ENCODE results near the gene ATF6.

ATF6 gene

GRCh38 chr1:161720956-161721737, 45.0 kb upstream of the ATF6 start, which contains the start of gene FCRLB:
FCRLB (plus strand) TSS chr1:161721544; CDS start chr1:161722673, 1,129 bp downstream.
- Histone ChIP-seq H3K36me3 (replicated peaks in 1 of 2; ENCODE audit: control insufficient read depth in 2 of 2, insufficient read depth in 2 of 2, low read length in 2 of 2) (no peaks in the 10 kb centered on the region), H3K79me1 (ENCODE audit: low read depth, low read length) (no peaks in the 10 kb centered on the region), H2BK120ac (ENCODE audit: low read depth, low read length) (no peak within 1 kb of the TSS), H2BK5ac (ENCODE audit: low read length) (no peak within 1 kb of the TSS), H3K14ac (ENCODE audit: low read length) (no peak within 1 kb of the TSS), H3K9me3 (replicated peaks in 1 of 2; ENCODE audit: control insufficient read depth in 2 of 2, insufficient read depth in 1 of 2, low read depth in 1 of 2, low read length in 2 of 2) (no peaks in the 10 kb centered on the region), H4K91ac (ENCODE audit: low read depth, low read length, poor library complexity) (no peak within 1 kb of the TSS), H3K4me1 (ENCODE audit: control insufficient read depth in 2 of 2, insufficient read depth in 1 of 2, low read depth in 1 of 2, low read length in 2 of 2) (peaks cover 3 to 4% of the 10 kb centered on the region in 2 donors), H3K27me3 (ENCODE audit: control insufficient read depth in 3 of 3, insufficient read depth in 3 of 3, low read depth in 1 of 3, low read length in 3 of 3) (peaks cover 0 to 53% (median 18%) of the 10 kb centered on the region in 3 experiments), H3K4me3 (ENCODE audit: low read length in 2 of 2) (no peak within 1 kb of the TSS), H3K4ac (ENCODE audit: low read length) (no peak within 1 kb of the TSS), H2AFZ (ENCODE audit: low read length) (no peak within 1 kb of the TSS), H3K4me2 (ENCODE audit: insufficient read depth, low read length, poor library complexity, severe bottlenecking) (no peak within 1 kb of the TSS), H3K27ac (replicated peaks; ENCODE audit: low read length) (no peak within 1 kb of the TSS), H3K18ac (ENCODE audit: low read length) (no peak within 1 kb of the TSS), H3K23ac (ENCODE audit: low read depth, low read length, poor library complexity) (peak within 1 kb of the TSS; percentile 22), H2AK5ac (ENCODE audit: low read depth, low read length) (no peak within 1 kb of the TSS), H4K8ac (ENCODE audit: low read depth, low read length) (no peak within 1 kb of the TSS), H2BK15ac (ENCODE audit: low read length) (no peak within 1 kb of the TSS), H2BK12ac (ENCODE audit: low read length) (no peak within 1 kb of the TSS), H3K9ac (ENCODE audit: low read depth, low read length, poor library complexity) (no peak within 1 kb of the TSS)
- no CpG with 5 or more reads among the region's 4 CpGs for WGBS, 2 donors (ENCODE audit: extremely low coverage in 2 of 2, insufficient read length in 2 of 2, insufficient replicate concordance in 1 of 2)
- DNase-seq (ENCODE audit: low spot score) = no peak

- no peaks in the 10 kb centered on the region for H3K9me3 ChIP-seq (replicated peaks in 1 of 2; ENCODE audit: control insufficient read depth in 2 of 2, insufficient read depth in 1 of 2, low read depth in 1 of 2, low read length in 2 of 2)
- H3K14ac ChIP-seq (ENCODE audit: low read length) = no peak overlapping the region
- H3K4me1 ChIP-seq (ENCODE audit: control insufficient read depth in 2 of 2, insufficient read depth in 1 of 2, low read depth in 1 of 2, low read length in 2 of 2) = peaks cover 3 to 4% of the 10 kb centered on the region in 2 donors
- WGBS, 2 donors (ENCODE audit: extremely low coverage in 2 of 2, insufficient read length in 2 of 2, insufficient replicate concordance in 1 of 2) = no CpG with 5 or more reads among the region's 8 CpGs
- no peaks in the 10 kb centered on the region for H3K36me3 ChIP-seq (replicated peaks in 1 of 2; ENCODE audit: control insufficient read depth in 2 of 2, insufficient read depth in 2 of 2, low read length in 2 of 2)
- H2BK12ac ChIP-seq (ENCODE audit: low read length) = no peak overlapping the region
- no peak overlapping the region for H2AK5ac ChIP-seq (ENCODE audit: low read depth, low read length)
- H3K27me3 ChIP-seq (ENCODE audit: control insufficient read depth in 3 of 3, insufficient read depth in 3 of 3, low read depth in 1 of 3, low read length in 3 of 3) = peaks cover 0 to 51% (median 18%) of the 10 kb centered on the region in 3 experiments
- H2BK5ac ChIP-seq (ENCODE audit: low read length) = no peak overlapping the region
- H2BK15ac ChIP-seq (ENCODE audit: low read length) = no peak overlapping the region
- no peak overlapping the region for H3K4me2 ChIP-seq (ENCODE audit: insufficient read depth, low read length, poor library complexity, severe bottlenecking)
- no peak overlapping the region for H2BK120ac ChIP-seq (ENCODE audit: low read depth, low read length)
- H3K79me1 ChIP-seq (ENCODE audit: low read depth, low read length) = no peaks in the 10 kb centered on the region
- H3K4ac ChIP-seq (ENCODE audit: low read length) = no peak overlapping the region
- no peak overlapping the region for H3K4me3 ChIP-seq (ENCODE audit: low read length in 2 of 2)
- DNase-seq (ENCODE audit: low spot score) = no peak
- H3K23ac ChIP-seq (ENCODE audit: low read depth, low read length, poor library complexity) = peak overlapping the region; percentile 22
- H3K27ac ChIP-seq (replicated peaks; ENCODE audit: low read length) = no peak overlapping the region
- no peak overlapping the region for H4K8ac ChIP-seq (ENCODE audit: low read depth, low read length)
- H4K91ac ChIP-seq (ENCODE audit: low read depth, low read length, poor library complexity) = no peak overlapping the region
- no peak overlapping the region for H3K9ac ChIP-seq (ENCODE audit: low read depth, low read length, poor library complexity)
- no peak overlapping the region for H2AFZ ChIP-seq (ENCODE audit: low read length)
- no peak overlapping the region for H3K18ac ChIP-seq (ENCODE audit: low read length)
Observed at GRCh38 chr1:161721738-161722343, 44.3 kb upstream of the ATF6 start.

GRCh38 chr1:161722406-161722805, 43.7 kb upstream of the ATF6 start:
- H3K4ac ChIP-seq (ENCODE audit: low read length) = no peak overlapping the region
- peaks cover 0 to 46% (median 18%) of the 10 kb centered on the region in 3 experiments for H3K27me3 ChIP-seq (ENCODE audit: control insufficient read depth in 3 of 3, insufficient read depth in 3 of 3, low read depth in 1 of 3, low read length in 3 of 3)
- no peak overlapping the region for H4K91ac ChIP-seq (ENCODE audit: low read depth, low read length, poor library complexity)
- no peak for DNase-seq (ENCODE audit: low spot score)
- H3K27ac ChIP-seq (replicated peaks; ENCODE audit: low read length) = no peak overlapping the region
- H2AK5ac ChIP-seq (ENCODE audit: low read depth, low read length) = no peak overlapping the region
- no peak overlapping the region for H3K23ac ChIP-seq (ENCODE audit: low read depth, low read length, poor library complexity)
- no peaks in the 10 kb centered on the region for H3K9me3 ChIP-seq (replicated peaks in 1 of 2; ENCODE audit: control insufficient read depth in 2 of 2, insufficient read depth in 1 of 2, low read depth in 1 of 2, low read length in 2 of 2)
- no peak overlapping the region for H2BK5ac ChIP-seq (ENCODE audit: low read length)
- WGBS, 2 donors (ENCODE audit: extremely low coverage in 2 of 2, insufficient read length in 2 of 2, insufficient replicate concordance in 1 of 2) = no CpG with 5 or more reads among the region's 1 CpG
- H3K79me1 ChIP-seq (ENCODE audit: low read depth, low read length) = no peaks in the 10 kb centered on the region
- H3K9ac ChIP-seq (ENCODE audit: low read depth, low read length, poor library complexity) = no peak overlapping the region
- H3K18ac ChIP-seq (ENCODE audit: low read length) = no peak overlapping the region
- H2AFZ ChIP-seq (ENCODE audit: low read length) = no peak overlapping the region
- no peak overlapping the region for H2BK12ac ChIP-seq (ENCODE audit: low read length)
- H2BK120ac ChIP-seq (ENCODE audit: low read depth, low read length) = no peak overlapping the region
- H2BK15ac ChIP-seq (ENCODE audit: low read length) = no peak overlapping the region
- no peak overlapping the region for H4K8ac ChIP-seq (ENCODE audit: low read depth, low read length)
- H3K4me2 ChIP-seq (ENCODE audit: insufficient read depth, low read length, poor library complexity, severe bottlenecking) = no peak overlapping the region
- no peaks in the 10 kb centered on the region for H3K36me3 ChIP-seq (replicated peaks in 1 of 2; ENCODE audit: control insufficient read depth in 2 of 2, insufficient read depth in 2 of 2, low read length in 2 of 2)
- H3K4me1 ChIP-seq (ENCODE audit: control insufficient read depth in 2 of 2, insufficient read depth in 1 of 2, low read depth in 1 of 2, low read length in 2 of 2) = peaks cover 3 to 4% of the 10 kb centered on the region in 2 donors
- no peak overlapping the region for H3K14ac ChIP-seq (ENCODE audit: low read length)
- no peak overlapping the region for H3K4me3 ChIP-seq (ENCODE audit: low read length in 2 of 2)

- no peak overlapping the region for H2BK15ac ChIP-seq (ENCODE audit: low read length)
- H4K91ac ChIP-seq (ENCODE audit: low read depth, low read length, poor library complexity) = no peak overlapping the region
- H2AK5ac ChIP-seq (ENCODE audit: low read depth, low read length) = no peak overlapping the region
- H2BK120ac ChIP-seq (ENCODE audit: low read depth, low read length) = no peak overlapping the region
- H3K27me3 ChIP-seq (ENCODE audit: control insufficient read depth in 3 of 3, insufficient read depth in 3 of 3, low read depth in 1 of 3, low read length in 3 of 3) = peaks cover 0 to 46% (median 18%) of the 10 kb centered on the region in 3 experiments
- no CpG with 5 or more reads among the region's 8 CpGs for WGBS, 2 donors (ENCODE audit: extremely low coverage in 2 of 2, insufficient read length in 2 of 2, insufficient replicate concordance in 1 of 2)
- H3K36me3 ChIP-seq (replicated peaks in 1 of 2; ENCODE audit: control insufficient read depth in 2 of 2, insufficient read depth in 2 of 2, low read length in 2 of 2) = no peaks in the 10 kb centered on the region
- no peak overlapping the region for H3K27ac ChIP-seq (replicated peaks; ENCODE audit: low read length)
- H2AFZ ChIP-seq (ENCODE audit: low read length) = no peak overlapping the region
- H3K9ac ChIP-seq (ENCODE audit: low read depth, low read length, poor library complexity) = no peak overlapping the region
- no peak overlapping the region for H3K23ac ChIP-seq (ENCODE audit: low read depth, low read length, poor library complexity)
- no peak overlapping the region for H4K8ac ChIP-seq (ENCODE audit: low read depth, low read length)
- no peaks in the 10 kb centered on the region for H3K9me3 ChIP-seq (replicated peaks in 1 of 2; ENCODE audit: control insufficient read depth in 2 of 2, insufficient read depth in 1 of 2, low read depth in 1 of 2, low read length in 2 of 2)
- H3K14ac ChIP-seq (ENCODE audit: low read length) = no peak overlapping the region
- no peak overlapping the region for H3K18ac ChIP-seq (ENCODE audit: low read length)
- H3K4ac ChIP-seq (ENCODE audit: low read length) = no peak overlapping the region
- H3K4me3 ChIP-seq (ENCODE audit: low read length in 2 of 2) = peak overlapping the region in 1 of 2 donors; percentile 2
- H3K79me1 ChIP-seq (ENCODE audit: low read depth, low read length) = no peaks in the 10 kb centered on the region
- no peak overlapping the region for H3K4me2 ChIP-seq (ENCODE audit: insufficient read depth, low read length, poor library complexity, severe bottlenecking)
- peaks cover 3 to 4% of the 10 kb centered on the region in 2 donors for H3K4me1 ChIP-seq (ENCODE audit: control insufficient read depth in 2 of 2, insufficient read depth in 1 of 2, low read depth in 1 of 2, low read length in 2 of 2)
- no peak for DNase-seq (ENCODE audit: low spot score)
- H2BK5ac ChIP-seq (ENCODE audit: low read length) = no peak overlapping the region
- no peak overlapping the region for H2BK12ac ChIP-seq (ENCODE audit: low read length)
Observed at GRCh38 chr1:161723459-161724141, 42.5 kb upstream of the ATF6 start.

All from neuronal stem cell (in vitro differentiated cells).